SK-N-DZ (cell line): ENCODE data around the gene FOXO3.

Experiments
- DNase-seq: peaks from one replicate; pipeline ENCODE4 v3.0.0-alpha.2; 2015; ENCODE audit warnings: low spot score

The FOXO3 gene

GRCh38 chr6:108594151-108594550 is 33.4 kb downstream of the FOXO3 start:
- DNase-seq = no peak

GRCh38 chr6:108594640-108595039 is 33.9 kb downstream of the FOXO3 start:
- DNase-seq = no peak

GRCh38 chr6:108596956-108597355 is 36.2 kb downstream of the FOXO3 start:
- DNase-seq = no peak

- no peak for DNase-seq
These were observed 37.0 kb downstream of the FOXO3 start for GRCh38 chr6:108597572-108598304.

DNA sequence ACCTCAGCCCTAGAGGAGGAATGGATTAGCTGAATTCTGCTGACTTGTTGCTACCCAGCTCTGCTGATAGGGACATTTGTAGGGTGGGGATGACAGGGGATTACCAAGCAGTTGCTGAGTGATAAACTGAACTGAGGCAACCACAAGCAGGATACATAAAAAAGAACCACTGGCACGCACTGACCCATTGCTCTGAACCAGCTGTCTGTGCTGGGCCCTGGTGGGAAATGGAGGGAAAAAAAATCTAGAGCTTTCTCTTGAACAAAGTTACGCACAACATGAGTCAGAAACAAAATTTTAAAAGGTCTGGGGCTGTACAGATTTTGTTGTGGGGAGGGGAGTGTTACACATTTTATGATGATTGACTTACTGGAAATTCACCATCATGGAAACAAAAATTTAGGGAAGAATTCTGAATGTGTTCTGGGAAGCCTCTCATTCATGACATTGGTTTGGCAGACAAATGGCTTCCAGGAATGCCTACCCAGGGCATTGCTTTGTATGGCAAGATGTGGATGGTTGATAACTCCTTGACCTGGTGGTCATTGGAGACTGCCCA is 37.7 kb downstream of the FOXO3 start:
- no peak for DNase-seq

DNA sequence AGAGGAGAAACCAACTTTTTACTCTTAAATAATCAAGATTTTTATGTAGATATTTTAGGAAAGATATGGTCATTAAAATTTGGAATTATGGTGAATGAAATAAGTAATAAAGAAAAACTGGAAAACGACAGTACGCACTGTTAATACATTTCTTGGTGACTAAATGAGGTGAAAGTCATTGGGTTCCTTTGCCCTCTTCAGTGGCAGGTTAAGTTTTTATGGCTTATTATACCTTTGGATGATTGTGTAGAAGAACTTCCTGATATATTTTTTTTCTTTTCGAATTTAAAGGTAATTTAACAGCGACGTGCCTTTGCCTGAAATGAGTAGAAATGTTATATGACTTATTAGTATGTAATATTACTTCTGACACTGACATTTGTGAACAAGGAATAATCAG is 43.4 kb downstream of the FOXO3 start:
- no peak for DNase-seq

- DNase-seq = no peak
These were observed 45.6 kb downstream of the FOXO3 start for GRCh38 chr6:108606250-108606690.

- DNase-seq = no peak
These were observed 47.9 kb downstream of the FOXO3 start for GRCh38 chr6:108608453-108609275.

DNA sequence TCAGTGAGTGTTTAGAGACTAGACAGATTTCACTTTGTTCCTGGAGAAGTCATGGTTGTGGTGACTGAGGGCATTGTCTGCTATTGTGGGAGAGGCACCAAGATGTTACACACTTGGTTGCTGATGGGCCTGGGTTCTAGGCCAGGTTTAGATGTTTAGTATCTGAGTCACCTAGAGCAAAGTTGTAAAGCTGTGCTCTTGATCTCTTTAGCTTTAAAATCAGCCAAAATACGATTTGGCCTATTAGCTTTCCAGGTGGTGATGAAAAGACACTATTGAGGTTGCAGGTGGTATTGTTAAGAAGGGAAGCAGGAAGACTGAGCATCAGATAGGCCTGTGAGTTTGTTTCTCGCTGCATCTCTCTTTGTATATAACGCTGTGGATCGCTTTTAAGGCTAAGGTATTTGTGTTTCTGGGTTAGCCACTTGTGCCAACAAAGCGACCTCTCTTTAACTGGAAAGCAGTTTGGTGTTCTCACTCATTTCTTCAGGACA is 48.6 kb downstream of the FOXO3 start:
- DNase-seq = no peak

- no peak for DNase-seq
These were observed 49.6 kb downstream of the FOXO3 start for GRCh38 chr6:108610270-108610839.

DNA sequence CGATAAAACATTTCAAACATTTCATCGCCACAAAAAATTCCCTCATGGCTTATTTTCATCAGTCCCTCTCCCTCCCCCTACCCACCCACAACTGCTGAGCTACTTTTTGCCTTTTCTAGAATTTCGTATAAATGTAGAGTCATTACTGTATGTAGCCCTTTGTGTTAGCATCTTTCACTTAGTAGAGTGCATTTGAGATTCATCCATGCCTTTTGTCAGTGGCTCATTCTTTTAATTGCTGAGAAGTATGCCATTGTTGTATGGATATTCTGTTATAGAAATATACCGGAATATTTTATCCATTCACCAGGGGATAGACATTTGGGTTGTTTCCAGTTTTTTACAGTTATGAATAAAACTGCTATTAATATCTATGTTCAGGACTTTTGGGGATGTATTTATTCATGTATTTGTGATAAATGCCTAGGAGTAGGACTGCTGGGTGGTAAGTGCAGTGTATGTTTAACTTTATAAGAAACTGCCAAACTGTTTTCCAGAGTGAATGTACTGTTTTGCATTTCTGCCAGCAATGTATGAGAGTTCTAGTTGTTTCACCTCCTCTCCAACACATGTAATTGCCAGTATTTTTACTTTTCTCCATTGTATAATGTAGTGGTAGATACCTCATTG is 50.4 kb downstream of the FOXO3 start:
- no peak for DNase-seq

GRCh38 chr6:108612852-108613251 is 52.1 kb downstream of the FOXO3 start:
- no peak for DNase-seq

DNA sequence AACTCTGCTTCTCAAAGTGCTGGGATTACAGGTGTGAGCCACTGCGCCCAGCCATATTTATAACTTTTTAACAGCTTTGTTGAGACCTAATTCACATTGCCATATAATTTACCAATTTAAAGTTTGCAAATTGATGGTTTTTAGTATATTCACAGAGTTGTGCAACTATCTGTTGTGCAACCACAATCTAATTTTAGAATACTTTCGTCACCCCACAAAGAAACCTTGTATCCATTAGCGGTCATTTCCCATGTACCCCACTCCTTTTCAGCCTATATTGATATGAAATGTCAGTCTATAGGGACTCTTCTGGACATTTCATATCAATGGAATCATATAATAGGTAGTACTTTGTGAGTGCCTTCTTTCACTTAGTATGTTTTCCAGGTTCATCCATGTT is 55.8 kb downstream of the FOXO3 start:
- DNase-seq = no peak

GRCh38 chr6:108616973-108617372 is 56.3 kb downstream of the FOXO3 start:
- no peak for DNase-seq

DNA sequence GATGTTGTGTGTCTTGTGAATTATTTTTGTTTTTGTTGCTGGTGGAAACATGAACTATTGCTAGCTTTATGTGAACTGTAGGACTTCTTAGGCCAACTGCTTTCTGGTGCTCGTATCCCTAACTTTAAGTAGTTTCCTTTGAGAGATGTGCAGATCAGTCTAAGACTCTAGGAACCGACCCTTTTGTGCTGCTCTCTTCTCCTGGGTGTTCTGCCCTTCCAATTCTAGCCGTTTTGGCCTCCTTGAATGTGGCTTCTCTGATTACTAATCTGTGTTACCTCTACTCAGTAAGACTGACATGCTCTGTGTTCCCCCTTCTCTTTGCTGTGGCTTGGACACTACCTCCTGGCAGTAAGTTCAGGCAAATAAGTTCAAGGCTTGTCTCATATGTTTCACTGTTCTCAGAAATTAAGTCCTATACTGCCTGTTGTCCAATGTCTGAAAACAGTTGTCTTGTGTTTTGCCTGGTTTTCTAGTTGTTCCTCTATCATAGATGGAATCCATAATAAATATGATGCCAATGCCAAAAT is 58.0 kb downstream of the FOXO3 start:
- no peak for DNase-seq

- no peak for DNase-seq
These were observed 58.9 kb downstream of the FOXO3 start for GRCh38 chr6:108619431-108620197.

DNA sequence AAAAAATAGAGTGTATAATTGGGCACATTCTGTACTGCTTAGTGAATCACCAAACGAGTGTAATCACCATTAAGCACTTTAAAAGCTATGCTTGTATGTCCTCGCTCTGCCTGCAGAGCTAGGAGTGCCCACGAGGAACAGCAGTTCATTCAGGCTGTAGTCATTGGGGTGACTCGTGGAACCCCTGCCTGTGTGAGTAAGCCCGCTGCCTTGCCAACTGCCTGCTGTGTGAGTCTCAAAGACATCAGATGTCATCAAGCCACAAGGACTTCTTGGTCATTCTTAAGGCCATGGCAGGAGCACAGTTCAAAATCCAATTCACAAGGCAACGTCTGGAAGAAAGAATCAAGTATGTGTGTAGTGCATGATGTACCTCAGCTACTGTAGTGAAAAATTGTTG is 60.4 kb downstream of the FOXO3 start:
- no peak for DNase-seq

DNA sequence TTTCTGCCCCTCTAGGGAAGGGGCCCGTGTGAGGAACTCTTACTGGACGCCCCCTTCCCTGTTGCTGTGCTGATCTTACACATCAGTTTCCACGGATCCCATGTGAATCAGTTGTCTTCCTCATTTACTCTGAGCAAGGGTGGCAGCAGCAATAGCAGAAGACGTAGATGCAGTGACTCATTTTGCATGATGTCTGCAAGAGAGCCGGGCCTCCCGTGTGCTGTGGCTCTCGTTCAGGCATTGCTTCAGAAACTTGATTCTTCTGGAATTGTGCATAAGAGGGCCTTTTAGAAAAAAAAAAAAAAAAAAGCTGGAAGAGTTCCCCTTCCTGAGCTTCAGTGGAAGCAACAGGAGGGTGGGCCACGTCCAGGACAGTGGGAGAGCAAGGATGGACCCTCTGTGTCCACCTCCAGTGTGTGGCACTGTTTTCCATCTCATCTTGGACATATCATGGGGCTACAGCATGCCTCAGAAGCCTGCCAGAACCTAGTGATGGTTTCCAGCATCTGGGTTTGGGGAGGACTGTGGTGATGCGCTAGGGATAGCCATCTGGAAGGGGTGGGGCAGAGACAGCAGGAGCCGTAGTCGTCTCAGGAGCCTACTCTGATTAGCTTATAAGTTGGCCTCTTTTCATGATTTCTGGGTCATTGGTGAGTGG is 62.1 kb downstream of the FOXO3 start:
- peak; percentile 74 for DNase-seq

DNA sequence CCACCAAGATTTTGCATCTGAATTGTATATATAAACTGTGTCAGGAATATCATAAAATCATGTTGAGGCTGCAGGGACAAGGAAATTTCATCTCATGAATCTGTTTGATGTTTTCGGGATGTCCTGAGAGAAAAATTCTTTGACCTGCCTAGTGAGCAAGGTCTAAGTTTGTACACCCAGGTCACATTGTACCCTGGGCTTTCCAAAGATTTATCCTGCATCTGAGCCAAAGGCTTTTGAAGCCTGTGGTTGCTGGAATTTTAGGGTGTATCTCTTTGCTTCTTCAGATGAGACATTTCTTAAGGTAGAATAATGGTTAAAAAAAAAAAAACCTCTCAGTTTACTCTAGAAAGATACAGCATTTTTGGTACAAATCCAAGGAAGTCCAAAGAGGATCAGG is 63.3 kb downstream of the FOXO3 start:
- no peak for DNase-seq

DNA sequence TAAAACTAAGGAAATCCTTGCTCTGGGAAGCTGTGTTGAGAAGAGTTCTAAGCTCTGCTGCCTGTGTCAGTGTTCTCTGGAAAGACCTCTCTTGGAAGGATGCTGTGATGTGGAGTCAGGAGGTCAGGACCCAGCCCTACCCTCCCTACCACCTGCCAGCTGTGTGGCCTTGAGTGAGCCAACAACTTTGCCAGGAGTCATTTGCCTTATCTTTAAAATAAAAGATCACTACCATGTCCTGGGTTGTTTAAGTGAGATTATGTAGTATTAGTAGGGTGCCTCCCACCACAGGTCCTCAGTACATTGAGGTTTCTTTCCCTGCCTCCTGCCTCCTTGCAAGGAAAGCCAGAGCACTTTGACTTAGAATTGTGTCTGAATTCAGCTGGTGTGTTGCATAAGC is 64.9 kb downstream of the FOXO3 start:
- DNase-seq = no peak
